CD4-positive, alpha-beta T cell (primary cell): ENCODE results near the gene CDK6. TPM values are rescaled to one million over a fixed set of nuclear protein-coding genes. Genes with fewer than 3 reads are reported as not detected.
"Not testable (repeated sequence)": the region's sequence is repeated elsewhere in the genome, so short reads cannot be mapped to it uniquely, and the experiment has no call there.

Source experiments
- ATAC-seq: fragments of 200-7000 bp; cut with Tn5 transposase; one replicate; pipeline ENCODE4 v1.10.0; 2022; ENCODE audit warnings: mild to moderate bottlenecking; ENCODE audit not compliant: poor library complexity
- CTCF ChIA-PET: fragments of 350-600 bp; sonication (Branson Sonifier 250); formaldehyde crosslinking; loops from one replicate; lab custom pipeline; 2021; ENCODE audit warnings: antibody characterized with exemption, inconsistent platforms; lab: Charles Lee
- POLR2A ChIA-PET: fragments of 350-600 bp; sonication (Branson Sonifier 250); formaldehyde crosslinking; loops from one replicate; lab custom pipeline; 2021; ENCODE audit warnings: antibody characterized with exemption, inconsistent platforms; lab: Charles Lee
- DNase-seq, 14 experiments: peaks; one replicate each; pipeline ENCODE4 v3.0.0-alpha.2; 2013 to 2020; ENCODE audit warnings: mixed read lengths in 2 of 14
- H3K27ac ChIP-seq, 2 donors: one replicate each; pipeline versions ENCODE4 v1.5.1 to v1.7.0; 2013; ENCODE audit warnings: low read length in 2 of 2, low read depth in 1 of 2, mild to moderate bottlenecking in 1 of 2
- H3K27me3 ChIP-seq, 2 experiments: 1 replicate in 1 of 2; 2 replicates in 1 of 2; pipeline versions ENCODE4 v1.6.1 to v1.7.0; 2013; ENCODE audit warnings: low read length in 2 of 2, control low read depth in 1 of 2, mild to moderate bottlenecking in 1 of 2, moderate library complexity in 1 of 2; ENCODE audit not compliant: insufficient read depth in 2 of 2, control insufficient read depth in 1 of 2
- H3K36me3 ChIP-seq: one replicate; pipeline ENCODE4 v1.6.1; 2013; ENCODE audit warnings: low read length, control low read depth; ENCODE audit not compliant: insufficient read depth
- H3K4me1 ChIP-seq: one replicate; pipeline ENCODE4 v1.6.1; 2013; ENCODE audit warnings: low read length, control low read depth; ENCODE audit not compliant: insufficient read depth
- H3K4me3 ChIP-seq: one replicate; pipeline ENCODE4 v1.5.1; 2013; ENCODE audit warnings: mild to moderate bottlenecking, low read length, moderate library complexity
- H3K9me3 ChIP-seq, 2 experiments: 1 replicate in 1 of 2; 2 replicates in 1 of 2; pipeline versions ENCODE4 v1.6.1 to v1.7.0; 2013; ENCODE audit warnings: low read length in 2 of 2, mild to moderate bottlenecking in 2 of 2, control low read depth in 1 of 2, moderate library complexity in 1 of 2; ENCODE audit not compliant: control insufficient read depth in 1 of 2, insufficient read depth in 1 of 2
- H3K27ac Mint-ChIP-seq: one replicate; pipeline ENCODE4 v1.8.0; 2020; ENCODE audit warnings: mixed read lengths
- H3K27me3 Mint-ChIP-seq: one replicate; pipeline ENCODE4 v1.8.0; 2021; ENCODE audit warnings: mixed read lengths
- H3K36me3 Mint-ChIP-seq: one replicate; pipeline ENCODE4 v1.8.0; 2021; ENCODE audit warnings: low read depth, mixed read lengths
- H3K4me1 Mint-ChIP-seq: one replicate; pipeline ENCODE4 v1.8.0; 2021; ENCODE audit warnings: low read depth, mixed read lengths
- H3K4me3 Mint-ChIP-seq: one replicate; pipeline ENCODE4 v1.8.0; 2020; ENCODE audit warnings: mild to moderate bottlenecking, mixed read lengths
- H3K9me3 Mint-ChIP-seq: one replicate; pipeline ENCODE4 v1.8.0; 2020; ENCODE audit warnings: mixed read lengths
- intact Hi-C, 2 experiments: fragments of 100-400 bp; cut with DNase I in 1 of 2; cut with micrococcal nuclease in 1 of 2; formaldehyde crosslinking; loops; one replicate each; pipeline versions ENCODE4 v1.15.1 to v1.9.0; 2023 to 2025; cut with DNase I, micrococcal nuclease
- polyA plus RNA-seq, 2 donors: library from polyadenylated mRNA; unstranded; fragments of 120-200 nt; gene quantifications; one replicate each; pipeline ENCODE4 v1.2.1, GENCODE V29; 2013
- total RNA-seq, 174 experiments: library from RNA in 2 of 174; stranded (reverse) in 2 of 174; gene quantifications; one replicate each; pipeline ENCODE4 v1.2.3 and lab custom pipeline; 2021 to 2026
- TF ChIP-seq, protein P1 (sequence below): fragments of 200-600 bp; IDR thresholded peaks from one replicate; pipeline ENCODE4 v1.8.0; 2022; ENCODE audit warnings: antibody characterized with exemption, mild to moderate bottlenecking

The CDK6 gene
- 10 to 100 TPM; 13.0 to 13.7 TPM for total RNA-seq
- 21.1 TPM for polyA plus RNA-seq (2013, experiment 1 of 2)
- polyA plus RNA-seq (2013, experiment 2 of 2) = 22.9 TPM
- 57.3 to 1,568 (median 198) reads per million in 172 experiments for total RNA-seq (lab: John Stamatoyannopoulos, UW)

DNA sequence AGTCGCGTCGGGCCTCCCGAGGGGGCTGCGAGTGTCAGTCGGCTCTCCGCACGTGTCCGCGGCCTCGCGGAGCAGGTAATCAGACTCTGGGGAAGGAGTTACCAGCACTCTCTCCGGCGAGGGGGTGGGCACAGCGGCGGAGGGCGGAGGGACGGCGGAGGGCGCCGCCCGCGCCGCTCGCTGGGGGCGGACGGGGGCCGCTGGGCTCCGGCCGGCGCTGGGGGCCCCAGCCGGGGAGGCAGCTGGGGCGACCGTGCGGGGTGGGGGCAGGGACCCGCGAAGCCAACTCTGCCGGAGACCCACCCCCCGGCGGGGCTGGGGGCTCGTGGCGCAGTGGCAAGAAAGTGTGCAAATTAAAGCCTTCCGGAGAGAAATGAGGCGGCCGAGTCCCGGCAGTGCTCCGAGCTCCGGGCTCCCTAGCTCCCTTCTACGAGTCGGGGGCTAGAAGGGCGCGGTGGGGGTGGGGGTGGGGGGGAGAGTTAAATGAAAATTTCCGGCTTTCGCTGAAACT lies at the start of gene CDK6:
Gene CDK6, minus strand, starts transcription at position 85 of the 511 bp plus-strand sequence. CDS start 3,250 bp downstream, outside the sequence.
- peaks cover 32% of the 10 kb centered on the region for H3K4me1 ChIP-seq
- ATAC-seq (peak; percentile 27), DNase-seq (peak; percentile 33 to 79 (median 52))
- CTCF ChIA-PET = interaction anchor here (0.9 to 2.2 kb wide), 3 partner anchors 19 to 215 kb away, joined by 4 to 6 read pairs (median 4); no protein-coding TSS in a partner anchor
- H3K9me3 ChIP-seq = no peaks in the 10 kb centered on the region
- H3K4me1 Mint-ChIP-seq = peaks cover 39% of the 10 kb centered on the region
- no peaks in the 10 kb centered on the region for H3K27me3 ChIP-seq
- H3K4me3 Mint-ChIP-seq = peak within 1 kb of the TSS; percentile 96
- peak within 1 kb of the TSS; percentile 79 for H3K27ac Mint-ChIP-seq
- peaks cover 32% of the 10 kb centered on the region for H3K36me3 Mint-ChIP-seq
- POLR2A ChIA-PET = interaction anchor here (0.6 to 2.0 kb wide), 4 partner anchors 23 to 308 kb away, joined by 3 to 7 read pairs (median 4); partner anchors contain the start of genes PEX1 and RBM48
- peak within 1 kb of the TSS; percentile 19 to 24 for H3K27ac ChIP-seq
- H3K9me3 Mint-ChIP-seq = no peaks in the 10 kb centered on the region
- peaks cover 19% of the 10 kb centered on the region for H3K27me3 Mint-ChIP-seq
- H3K36me3 ChIP-seq = no peaks in the 10 kb centered on the region
- H3K4me3 ChIP-seq = peak within 1 kb of the TSS; percentile 92
- TF ChIP-seq, protein P1, sequence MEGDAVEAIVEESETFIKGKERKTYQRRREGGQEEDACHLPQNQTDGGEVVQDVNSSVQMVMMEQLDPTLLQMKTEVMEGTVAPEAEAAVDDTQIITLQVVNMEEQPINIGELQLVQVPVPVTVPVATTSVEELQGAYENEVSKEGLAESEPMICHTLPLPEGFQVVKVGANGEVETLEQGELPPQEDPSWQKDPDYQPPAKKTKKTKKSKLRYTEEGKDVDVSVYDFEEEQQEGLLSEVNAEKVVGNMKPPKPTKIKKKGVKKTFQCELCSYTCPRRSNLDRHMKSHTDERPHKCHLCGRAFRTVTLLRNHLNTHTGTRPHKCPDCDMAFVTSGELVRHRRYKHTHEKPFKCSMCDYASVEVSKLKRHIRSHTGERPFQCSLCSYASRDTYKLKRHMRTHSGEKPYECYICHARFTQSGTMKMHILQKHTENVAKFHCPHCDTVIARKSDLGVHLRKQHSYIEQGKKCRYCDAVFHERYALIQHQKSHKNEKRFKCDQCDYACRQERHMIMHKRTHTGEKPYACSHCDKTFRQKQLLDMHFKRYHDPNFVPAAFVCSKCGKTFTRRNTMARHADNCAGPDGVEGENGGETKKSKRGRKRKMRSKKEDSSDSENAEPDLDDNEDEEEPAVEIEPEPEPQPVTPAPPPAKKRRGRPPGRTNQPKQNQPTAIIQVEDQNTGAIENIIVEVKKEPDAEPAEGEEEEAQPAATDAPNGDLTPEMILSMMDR = no peak
- intact Hi-C loops = loop anchor here (5.0 to 10.0 kb wide), 6 partner anchors 66 to 1168 kb away; partner anchors contain the start of genes ANKIB1 (in 1 of the 2), BET1 (in 1 of the 2), HEPACAM2 (in 1 of the 2) and KRIT1 (in 1 of the 2)

DNA sequence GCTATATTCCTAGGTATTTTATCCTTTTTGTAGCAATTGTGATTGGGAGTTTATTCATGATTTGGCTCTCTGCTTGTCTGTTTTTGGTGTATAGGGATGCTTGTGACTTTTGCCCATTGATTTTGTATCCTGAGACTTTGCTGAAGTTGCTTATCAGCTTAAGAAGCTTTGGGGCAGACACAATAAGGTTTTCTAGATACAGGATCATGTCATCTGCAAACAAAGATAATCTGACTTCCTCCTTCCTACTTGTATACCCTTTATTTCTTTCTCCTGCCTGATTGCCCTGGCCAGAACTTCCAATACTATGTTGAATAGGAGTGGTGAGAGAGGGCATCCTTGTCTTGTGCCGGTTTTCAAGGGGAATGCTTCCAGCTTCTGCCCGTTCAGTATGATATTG lies 49.7 kb upstream of the CDK6 start:
- H3K9me3 Mint-ChIP-seq = peaks cover 18% of the 10 kb centered on the region
- H3K4me1 ChIP-seq, H3K36me3 Mint-ChIP-seq, H3K36me3 ChIP-seq, H3K4me3 Mint-ChIP-seq, H3K27me3 ChIP-seq, H3K27me3 Mint-ChIP-seq, CTCF ChIA-PET, H3K4me3 ChIP-seq, DNase-seq, ATAC-seq, H3K27ac Mint-ChIP-seq, intact Hi-C loops, H3K27ac ChIP-seq, H3K4me1 Mint-ChIP-seq, POLR2A ChIA-PET: not testable (repeated sequence)
- peaks cover 0 to 11% of the 10 kb centered on the region in 2 experiments for H3K9me3 ChIP-seq

DNA sequence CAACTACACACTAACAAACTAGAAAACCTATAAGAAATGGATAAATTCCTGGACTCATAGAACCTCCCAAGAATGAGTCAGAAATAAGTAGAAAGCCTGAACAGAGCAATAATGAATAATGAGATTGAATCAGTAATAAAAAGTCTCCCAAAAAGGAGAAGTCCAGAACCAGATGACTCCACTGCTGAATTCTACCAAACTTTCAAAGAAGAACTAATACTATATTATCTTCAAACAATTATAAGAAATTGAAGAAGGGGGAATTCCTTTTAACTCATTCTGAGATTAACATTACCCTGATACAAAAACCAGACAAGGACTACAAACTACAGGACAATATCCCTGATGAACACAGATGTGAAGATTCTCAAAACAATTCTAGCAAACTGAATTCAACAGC lies 47.8 kb upstream of the CDK6 start:
- H3K27me3 Mint-ChIP-seq = no peaks in the 10 kb centered on the region
- DNase-seq (no peak), ATAC-seq (no peak)
- no peaks in the 10 kb centered on the region for H3K27me3 ChIP-seq
- no peaks in the 10 kb centered on the region for H3K36me3 ChIP-seq
- no peak overlapping the region for H3K27ac Mint-ChIP-seq
- ChIA-PET CTCF (no interaction called here), POLR2A (no interaction called here)
- H3K4me3 Mint-ChIP-seq = no peak overlapping the region
- H3K36me3 Mint-ChIP-seq = no peaks in the 10 kb centered on the region
- TF ChIP-seq, protein P1 = no peak
- H3K4me1 Mint-ChIP-seq = peaks cover 7% of the 10 kb centered on the region
- no peak overlapping the region for H3K27ac ChIP-seq
- intact Hi-C loops = no loop called here
- peaks cover 18% of the 10 kb centered on the region for H3K9me3 Mint-ChIP-seq
- H3K4me3 ChIP-seq = no peak overlapping the region
- peaks cover 6% of the 10 kb centered on the region for H3K4me1 ChIP-seq
- H3K9me3 ChIP-seq = peaks cover 0 to 12% of the 10 kb centered on the region in 2 experiments
